Right lobe of liver (tissue), 6 donors: Measurements from ENCODE around the gene MYCBP2. TPM values are rescaled to one million over a fixed set of nuclear protein-coding genes. Genes with fewer than 3 reads are reported as not detected.

Source experiments
- ATAC-seq, 4 donors: fragments of 200-7000 bp; cut with Tn5 transposase; one replicate each; pipeline ENCODE4 v1.9.1; 2020; ENCODE audit warnings: mild to moderate bottlenecking in 4 of 4, moderate library complexity in 4 of 4
- DNase-seq, 3 donors: peaks; one replicate each; pipeline ENCODE4 v3.0.0-alpha.2; 2020
- H3K27ac ChIP-seq, 3 donors: fragments of 200-600 bp; one replicate each; pipeline ENCODE4 v1.8.0; 2022
- H3K27me3 ChIP-seq, 2 donors: fragments of 200-600 bp; one replicate each; pipeline ENCODE4 v1.8.0; 2022
- H3K36me3 ChIP-seq, 4 donors: fragments of 200-600 bp; sonication (generic) in 1 of 4; one replicate each; pipeline versions ENCODE4 v1.5.1 to v1.8.0; 2017 to 2022; ENCODE audit warnings: control low read depth in 1 of 4
- H3K4me1 ChIP-seq, 4 donors: fragments of 200-600 bp; sonication (generic) in 1 of 4; one replicate each; pipeline versions ENCODE4 v1.5.1 to v1.8.0; 2017 to 2022; ENCODE audit warnings: control low read depth in 1 of 4
- H3K4me3 ChIP-seq, 3 donors: fragments of 200-600 bp; one replicate each; pipeline ENCODE4 v1.8.0; 2022
- H3K9me3 ChIP-seq, 4 donors: fragments of 200-600 bp; sonication (generic) in 1 of 4; one replicate each; pipeline versions ENCODE4 v1.5.1 to v1.8.0; 2017 to 2022; ENCODE audit warnings: control low read depth in 1 of 4
- POLR2A ChIP-seq: fragments of 450-650 bp; IDR thresholded peaks from one replicate; pipeline ENCODE4 v1.6.1; 2017; ENCODE audit warnings: antibody characterized with exemption, mild to moderate bottlenecking
- WGBS: methylation state at CpG from one replicate; pipeline ENCODE4 v1.1.6; 2018; ENCODE audit warnings: low coverage, low lambda C conversion rate; ENCODE audit not compliant: insufficient coverage; ENCODE audit errors: missing lambda C conversion rate; 5-methylcytosine and 5-hydroxymethylcytosine counted together
- intact Hi-C, 2 donors: fragments of 100-400 bp; cut with DNase I; formaldehyde crosslinking; loops; one replicate each; pipeline versions ENCODE4 v1.11.2 to v1.14.1; 2022
- total RNA-seq, 6 experiments: library from RNA; depleted of rRNA in 2 of 6; stranded (reverse); fragments of >200 nt in 2 of 6; fragmentation: NEBNext Ultra II Directional in 3 of 6; extraction: Animal tissue kit (Norgen Biotek cat#: 25700) in 3 of 6; gene quantifications; one replicate each; pipeline versions ENCODE4 v1.1.0 to v1.2.4, GENCODE V29; 2016 to 2023
- TF ChIP-seq, protein P1 (sequence below), 4 donors: fragments of 200-600 bp in 3 of 4; fragments of 450-650 bp in 1 of 4; IDR thresholded peaks; one replicate each; pipeline versions ENCODE4 v1.5.1 to v1.8.0; 2016 to 2022; ENCODE audit warnings: antibody characterized with exemption in 4 of 4, mild to moderate bottlenecking in 2 of 4
- donor health status: DM: no; HTN: yes; CAD: no.
- donor health status: DM: no; HTN: no; CAD: no.
- donor health status: DM: no; HTN: no; CAD: no.
- donor health status: DM: no; HTN: yes; CAD: no.
- donor health status: DM: no; HTN: yes; CAD: no.

Gene MYCBP2
- total RNA-seq, 6 experiments from 2014 or later: 27.8 to 50.1 (median 43.2) TPM

DNA sequence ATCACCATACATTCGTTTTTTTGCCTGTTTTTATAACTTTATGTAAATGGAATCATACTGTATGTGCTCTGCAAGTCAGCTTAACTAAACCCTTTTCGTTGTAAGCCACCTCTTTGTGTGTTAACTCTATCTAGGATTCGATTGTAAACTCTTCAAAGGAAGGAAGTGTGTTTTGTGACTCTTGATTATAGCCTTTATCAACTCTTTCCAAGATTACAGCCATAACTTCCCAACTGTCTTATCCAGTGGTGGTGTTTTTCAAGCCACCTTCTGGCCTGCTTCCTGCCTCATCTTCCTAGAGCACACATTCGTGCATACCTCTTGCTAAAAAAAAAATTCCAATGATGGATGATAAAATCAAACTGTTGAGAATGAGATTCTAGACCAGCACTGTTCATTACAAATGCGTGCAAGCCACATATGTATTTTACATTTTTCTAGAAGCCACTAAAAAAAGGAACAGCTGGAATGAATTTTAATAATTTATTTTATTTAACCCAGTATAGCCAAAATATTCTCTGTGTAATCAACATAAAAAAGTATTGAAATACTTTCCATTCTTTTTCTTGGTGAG lies 287.9 kb downstream of the MYCBP2 start:
- no peak for TF ChIP-seq POLR2A
- TF ChIP-seq, protein P1, sequence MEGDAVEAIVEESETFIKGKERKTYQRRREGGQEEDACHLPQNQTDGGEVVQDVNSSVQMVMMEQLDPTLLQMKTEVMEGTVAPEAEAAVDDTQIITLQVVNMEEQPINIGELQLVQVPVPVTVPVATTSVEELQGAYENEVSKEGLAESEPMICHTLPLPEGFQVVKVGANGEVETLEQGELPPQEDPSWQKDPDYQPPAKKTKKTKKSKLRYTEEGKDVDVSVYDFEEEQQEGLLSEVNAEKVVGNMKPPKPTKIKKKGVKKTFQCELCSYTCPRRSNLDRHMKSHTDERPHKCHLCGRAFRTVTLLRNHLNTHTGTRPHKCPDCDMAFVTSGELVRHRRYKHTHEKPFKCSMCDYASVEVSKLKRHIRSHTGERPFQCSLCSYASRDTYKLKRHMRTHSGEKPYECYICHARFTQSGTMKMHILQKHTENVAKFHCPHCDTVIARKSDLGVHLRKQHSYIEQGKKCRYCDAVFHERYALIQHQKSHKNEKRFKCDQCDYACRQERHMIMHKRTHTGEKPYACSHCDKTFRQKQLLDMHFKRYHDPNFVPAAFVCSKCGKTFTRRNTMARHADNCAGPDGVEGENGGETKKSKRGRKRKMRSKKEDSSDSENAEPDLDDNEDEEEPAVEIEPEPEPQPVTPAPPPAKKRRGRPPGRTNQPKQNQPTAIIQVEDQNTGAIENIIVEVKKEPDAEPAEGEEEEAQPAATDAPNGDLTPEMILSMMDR (IDR thresholded peaks at IDR 0.05): no peak
- no peak overlapping the region for H3K27ac ChIP-seq
- intact Hi-C loops: no loop called here
- DNase-seq: no peak
- no peaks in the 10 kb centered on the region for H3K4me1 ChIP-seq
- no peak for ATAC-seq
- no peaks in the 10 kb centered on the region for H3K27me3 ChIP-seq
- 46% methylated on average over 5 of the region's 5 CpGs for WGBS
- no peaks in the 10 kb centered on the region for H3K9me3 ChIP-seq
- H3K4me3 ChIP-seq: no peak overlapping the region
- no peaks in the 10 kb centered on the region for H3K36me3 ChIP-seq

DNA sequence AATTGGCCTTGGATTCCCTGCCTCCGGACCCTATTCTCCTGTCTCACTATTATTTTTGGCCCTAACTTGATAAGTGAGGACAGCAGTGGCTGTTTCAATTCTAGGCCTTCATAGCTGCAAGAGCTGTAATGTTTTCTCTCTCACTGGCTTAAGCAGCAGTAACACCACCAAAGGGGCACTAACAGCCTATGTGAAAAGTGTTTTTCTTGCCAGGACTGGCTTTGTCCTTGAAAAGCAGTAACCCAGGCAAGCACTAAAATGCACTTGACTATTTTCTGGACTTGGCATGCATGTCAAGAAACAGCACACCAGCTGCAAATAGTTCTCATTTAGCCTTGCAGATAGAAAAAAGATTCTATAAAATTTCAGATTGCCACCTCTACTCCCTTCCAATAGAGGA lies 290.6 kb downstream of the MYCBP2 start:
- Histone ChIP-seq H3K27ac (no peak overlapping the region), H3K4me3 (no peak overlapping the region), H3K36me3 (no peaks in the 10 kb centered on the region), H3K27me3 (no peaks in the 10 kb centered on the region), H3K9me3 (no peaks in the 10 kb centered on the region), H3K4me1 (no peaks in the 10 kb centered on the region)
- ATAC-seq (no peak), DNase-seq (no peak)
- no CpG with 5 or more reads among the region's 1 CpG for whole genome bisulfite sequencing
- intact Hi-C loops: no loop called here
- TF ChIP-seq, protein P1 (IDR thresholded peaks at IDR 0.05): no peak
- no peak for TF ChIP-seq POLR2A

DNA sequence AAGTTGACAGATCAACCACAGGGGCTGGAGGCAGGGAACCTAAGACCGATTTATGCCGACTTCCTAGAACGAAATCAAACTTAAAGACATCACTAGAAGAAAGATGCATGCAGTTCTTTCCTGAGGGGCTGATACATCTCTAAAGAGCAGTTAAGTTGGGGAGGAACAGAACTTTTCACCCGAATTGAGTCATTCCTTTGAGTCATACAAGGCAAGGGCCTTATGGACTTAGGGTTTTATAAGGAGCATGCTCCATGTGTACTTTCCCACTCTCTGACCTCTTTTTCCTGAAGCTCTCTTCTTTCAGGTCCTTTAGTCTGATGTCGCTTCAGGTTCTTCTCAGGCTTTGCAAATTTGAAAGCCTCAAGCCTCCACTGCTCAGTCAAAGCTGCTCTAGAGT lies 292.0 kb downstream of the MYCBP2 start:
- Histone ChIP-seq H3K4me3 (no peak overlapping the region), H3K27me3 (no peaks in the 10 kb centered on the region), H3K4me1 (no peaks in the 10 kb centered on the region), H3K36me3 (no peaks in the 10 kb centered on the region), H3K9me3 (no peaks in the 10 kb centered on the region), H3K27ac (no peak overlapping the region)
- no peak for DNase-seq
- TF ChIP-seq POLR2A: no peak
- 90% methylated on average over 4 of the region's 5 CpGs for WGBS
- intact Hi-C loops: no loop called here
- ATAC-seq: no peak

DNA sequence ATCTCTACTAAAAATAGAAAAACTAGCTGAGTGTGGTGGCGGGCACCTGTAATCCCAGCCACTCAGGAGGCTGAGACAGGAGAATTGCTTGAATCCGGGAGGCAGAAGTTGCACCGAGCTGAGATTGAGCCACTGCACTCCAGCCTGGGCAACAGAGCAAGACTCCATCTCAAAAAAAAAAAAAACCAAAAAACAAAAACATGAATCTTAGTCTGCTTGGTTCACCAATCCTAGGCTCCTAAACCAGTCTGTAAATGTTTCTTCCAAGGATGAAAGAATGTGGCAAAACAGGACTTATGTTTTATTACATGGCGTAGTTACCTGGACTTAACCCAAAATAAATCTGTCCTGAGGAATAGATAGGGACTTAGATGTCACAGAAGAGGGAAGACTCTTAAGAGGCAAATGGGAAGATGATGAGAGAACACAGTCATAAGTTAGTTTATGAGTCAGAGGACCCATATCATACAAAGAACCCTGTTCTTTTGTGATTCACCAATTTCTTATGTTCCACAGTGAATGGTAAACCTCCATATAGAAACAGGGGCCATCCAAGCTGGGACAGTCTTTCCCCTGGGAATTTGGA lies 293.1 kb downstream of the MYCBP2 start:
- no peak overlapping the region for H3K27ac ChIP-seq
- no peaks in the 10 kb centered on the region for H3K27me3 ChIP-seq
- H3K36me3 ChIP-seq: no peaks in the 10 kb centered on the region
- intact Hi-C loops: no loop called here
- H3K4me1 ChIP-seq: no peaks in the 10 kb centered on the region
- H3K4me3 ChIP-seq: no peak overlapping the region
- ATAC-seq: no peak
- 96% methylated on average over 4 of the region's 4 CpGs for WGBS
- no peak for TF ChIP-seq POLR2A
- TF ChIP-seq, protein P1 (IDR thresholded peaks at IDR 0.05): no peak
- H3K9me3 ChIP-seq: no peaks in the 10 kb centered on the region
- DNase-seq: no peak

DNA sequence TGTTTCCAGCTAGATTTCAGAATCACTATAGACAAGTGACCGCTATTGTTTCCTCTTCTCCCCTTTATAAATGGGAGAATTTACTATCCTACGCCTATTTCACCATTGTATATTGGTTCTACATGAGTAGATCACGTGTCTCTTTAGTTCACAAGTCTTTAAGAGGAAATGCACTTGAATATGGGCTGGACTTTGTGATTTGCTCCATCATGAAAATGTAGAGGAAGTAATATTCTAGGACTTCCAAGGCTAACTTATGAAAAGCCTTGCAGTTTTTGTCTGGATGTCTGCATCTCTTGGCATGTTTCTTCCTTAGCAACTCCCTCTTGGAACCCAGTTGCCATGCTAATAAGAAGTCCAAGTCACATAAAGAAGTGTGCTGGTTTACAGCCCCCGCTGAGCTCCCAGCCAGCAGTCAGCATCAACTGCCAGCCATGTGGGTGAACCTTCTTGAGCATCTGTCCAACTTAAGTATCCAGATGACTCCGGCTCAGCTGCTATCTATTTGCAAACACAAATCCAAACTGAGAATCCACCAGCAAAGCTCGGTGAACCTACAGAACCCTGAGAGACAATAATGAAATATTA lies 295.1 kb downstream of the MYCBP2 start:
- intact Hi-C loops: no loop called here
- 84% methylated on average over 5 of the region's 6 CpGs for WGBS
- no peak for TF ChIP-seq POLR2A
- TF ChIP-seq, protein P1 (IDR thresholded peaks at IDR 0.05): no peak
- no peak for DNase-seq
- no peaks in the 10 kb centered on the region for H3K4me1 ChIP-seq
- H3K36me3 ChIP-seq: no peaks in the 10 kb centered on the region
- no peaks in the 10 kb centered on the region for H3K27me3 ChIP-seq
- ATAC-seq: no peak
- no peaks in the 10 kb centered on the region for H3K9me3 ChIP-seq
- H3K27ac ChIP-seq: no peak overlapping the region
- H3K4me3 ChIP-seq: no peak overlapping the region
